Activated CD4-positive, alpha-beta T cell treated with anti-CD3 and anti-CD28 coated beads, Interleukin-2, amount 10 ng/mL, durations not matched to agents 7 days and 5 days (primary cell): ENCODE measurements around the gene DLAT. TPM values are rescaled to one million over a fixed set of nuclear protein-coding genes. Genes with fewer than 3 reads are reported as not detected.
"Not testable (repeated sequence)": the region's sequence is repeated elsewhere in the genome, so short reads cannot be mapped to it uniquely, and the experiment has no call there.

Source experiments
- CTCF ChIA-PET: fragments of 350-600 bp; sonication (Branson Sonifier 250); formaldehyde crosslinking; loops from one replicate; lab custom pipeline; 2021; ENCODE audit warnings: antibody characterized with exemption; lab: Charles Lee
- POLR2A ChIA-PET: fragments of 350-600 bp; sonication (Branson Sonifier 250); formaldehyde crosslinking; loops from one replicate; lab custom pipeline; 2021; ENCODE audit warnings: antibody characterized with exemption; lab: Charles Lee
- DNase-seq: peaks from one replicate; pipeline ENCODE4 v3.0.0-alpha.2; 2020
- H3K27ac Mint-ChIP-seq: one replicate; pipeline ENCODE4 v1.8.0; 2021; ENCODE audit warnings: mild to moderate bottlenecking, moderate library complexity, mixed read lengths
- H3K27me3 Mint-ChIP-seq: one replicate; pipeline ENCODE4 v1.8.0; 2021; ENCODE audit warnings: mixed read lengths
- H3K36me3 Mint-ChIP-seq: one replicate; pipeline ENCODE4 v1.8.0; 2021; ENCODE audit warnings: low read depth, mixed read lengths
- H3K4me1 Mint-ChIP-seq: one replicate; pipeline ENCODE4 v1.8.0; 2021; ENCODE audit warnings: mixed read lengths
- H3K4me3 Mint-ChIP-seq: one replicate; pipeline ENCODE4 v1.8.0; 2021; ENCODE audit warnings: mild to moderate bottlenecking, moderate library complexity, mixed read lengths
- H3K9me3 Mint-ChIP-seq: one replicate; pipeline ENCODE4 v1.8.0; 2021; ENCODE audit warnings: mixed read lengths
- total RNA-seq, 2 experiments: library from RNA; stranded (reverse); gene quantifications; one replicate each; pipeline ENCODE4 v1.2.3, GENCODE V29; 2021

DLAT gene
- total RNA-seq, 2 experiments from 2014 or later, result 27.7 to 31.6 TPM

DNA sequence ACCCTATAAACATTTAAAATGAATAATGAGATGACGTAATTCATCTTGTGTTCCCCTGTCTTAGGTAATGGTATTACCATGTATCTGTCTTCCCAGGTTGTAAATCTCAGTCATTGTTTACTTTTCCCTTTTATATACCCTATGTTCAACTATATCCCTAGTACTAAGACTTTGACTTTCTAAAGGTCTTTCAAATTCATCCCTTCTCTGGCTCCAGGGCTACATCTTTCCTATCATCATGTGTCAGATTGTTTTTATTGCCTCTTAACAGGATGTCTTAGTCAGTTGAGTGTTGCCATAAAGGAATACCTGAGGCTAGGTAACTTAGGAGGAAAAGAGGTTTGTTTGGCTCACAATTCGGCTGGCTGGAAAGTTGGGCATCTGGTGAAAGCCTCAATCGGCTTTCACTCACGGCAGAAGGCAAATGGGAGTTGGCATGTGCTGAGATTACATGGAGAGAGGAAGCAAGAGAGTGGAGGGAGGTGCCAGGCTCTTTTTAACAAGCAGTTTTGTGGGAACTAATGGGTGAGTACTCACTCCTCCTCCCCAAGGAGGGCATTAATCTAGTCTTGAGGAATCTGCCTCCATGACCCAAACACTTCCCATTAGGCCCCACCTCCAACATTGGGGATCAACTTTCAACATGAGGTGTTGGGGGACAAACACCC, 11.6 kb upstream of the DLAT start:
- Mint-ChIP-seq H3K27ac (no peak overlapping the region), H3K4me1 (no peaks in the 10 kb centered on the region), H3K36me3 (no peaks in the 10 kb centered on the region), H3K4me3 (no peak overlapping the region), H3K27me3 (peaks cover 18% of the 10 kb centered on the region), H3K9me3 (peaks cover 3% of the 10 kb centered on the region)
- CTCF ChIA-PET, result interaction anchor here (0.6 kb wide), 1 partner anchor 59 kb away, joined by 4 read pairs; no protein-coding TSS in a partner anchor
- POLR2A ChIA-PET, result no interaction called here
- no peak for DNase-seq

DNA sequence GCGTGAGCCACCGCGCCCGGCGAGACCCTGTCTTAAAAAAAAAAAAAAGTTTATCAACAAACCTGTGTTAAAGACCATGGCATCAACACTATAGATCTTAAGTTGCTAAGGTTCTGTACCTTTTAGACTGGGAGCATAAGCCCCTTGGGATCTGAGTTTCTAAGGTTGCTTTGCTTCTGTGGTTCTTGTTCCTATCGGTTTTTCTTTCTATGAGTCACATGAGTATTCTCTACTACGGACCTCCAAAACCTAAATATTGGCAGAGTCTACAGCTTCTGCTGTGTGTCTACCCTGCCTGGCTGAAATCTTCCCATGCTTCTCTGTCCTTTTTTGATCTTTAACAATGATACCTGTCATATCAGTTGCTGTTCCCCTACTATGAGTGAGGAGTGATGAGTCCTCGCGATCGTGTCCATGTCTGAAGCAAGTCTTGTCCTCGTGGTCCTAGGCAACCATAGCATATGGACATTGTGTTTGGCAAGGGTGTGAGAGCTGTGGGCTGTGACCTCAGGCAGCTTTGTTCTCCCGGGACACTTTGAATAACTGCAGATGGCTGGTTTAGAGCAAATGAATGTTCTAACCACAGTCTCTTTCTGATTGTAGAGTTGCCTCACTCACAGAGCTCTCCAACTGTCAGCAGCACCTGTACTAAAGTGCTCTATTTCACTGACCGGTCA, 9.0 kb upstream of the DLAT start:
- no peaks in the 10 kb centered on the region for H3K9me3 Mint-ChIP-seq
- peaks cover 3% of the 10 kb centered on the region for H3K36me3 Mint-ChIP-seq
- no peak for DNase-seq
- no peaks in the 10 kb centered on the region for H3K27me3 Mint-ChIP-seq
- H3K4me3 Mint-ChIP-seq, result no peak overlapping the region
- CTCF ChIA-PET, result interaction anchor here (0.6 to 1.2 kb wide), 5 partner anchors 10 to 252 kb away, joined by 3 to 4 read pairs (median 3); no protein-coding TSS in a partner anchor
- no peaks in the 10 kb centered on the region for H3K4me1 Mint-ChIP-seq
- H3K27ac Mint-ChIP-seq, result no peak overlapping the region
- POLR2A ChIA-PET, result no interaction called here

DNA sequence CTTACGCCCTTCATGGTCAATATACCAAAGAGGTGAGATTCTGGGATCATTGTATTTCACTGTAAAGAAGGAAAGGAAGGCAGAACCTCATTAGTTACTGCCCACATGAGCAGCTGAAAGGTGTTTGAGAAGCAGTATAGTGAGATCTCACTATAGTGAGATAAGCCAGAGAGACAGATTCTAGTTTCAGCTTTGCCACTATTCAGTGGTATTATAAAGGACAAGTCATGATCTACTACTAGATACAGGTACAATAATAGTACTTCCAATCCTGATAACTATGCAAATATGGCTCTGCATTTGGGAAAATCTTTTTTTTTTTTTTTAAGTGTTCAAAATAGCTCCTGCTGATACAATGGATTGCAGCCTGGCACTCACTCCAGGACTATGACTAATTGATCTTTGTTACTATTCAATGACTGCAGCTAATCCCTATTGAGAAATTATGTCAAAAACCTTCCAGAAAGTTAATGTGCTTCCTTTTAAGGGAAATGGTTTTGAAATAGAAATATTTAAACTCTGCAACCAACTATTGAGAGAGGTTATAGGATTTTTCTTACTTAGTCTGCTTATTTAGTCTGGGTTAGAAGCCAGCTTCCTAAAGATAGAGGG, 8.3 kb upstream of the DLAT start:
- Mint-ChIP-seq H3K4me3 (no peak overlapping the region), H3K4me1 (no peaks in the 10 kb centered on the region), H3K36me3 (peaks cover 3% of the 10 kb centered on the region), H3K27ac (no peak overlapping the region), H3K27me3 (no peaks in the 10 kb centered on the region), H3K9me3 (no peaks in the 10 kb centered on the region)
- DNase-seq, result no peak
- POLR2A ChIA-PET, result no interaction called here
- CTCF ChIA-PET, result interaction anchor here (0.7 to 1.2 kb wide), 4 partner anchors 10 to 22 kb away, joined by 3 read pairs; no protein-coding TSS in a partner anchor

DNA sequence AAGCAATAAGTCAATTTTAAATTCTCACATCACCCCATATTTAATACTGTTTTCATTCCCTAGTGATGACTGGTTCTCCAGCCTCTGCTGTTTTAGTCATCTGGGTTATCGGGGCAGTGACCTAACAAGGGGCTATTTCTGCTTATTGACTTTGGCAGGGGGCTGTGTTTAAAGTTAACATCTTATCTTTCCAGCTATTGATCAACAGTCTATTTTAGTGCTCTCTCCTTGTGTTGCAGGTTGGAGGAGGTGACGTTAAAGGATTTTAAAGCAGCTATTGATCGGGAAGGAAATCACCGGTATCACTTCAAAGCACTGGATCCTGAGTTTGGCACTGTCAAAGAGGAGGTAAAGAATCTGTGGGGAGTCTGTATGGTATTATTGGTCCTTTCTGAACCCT, 7.7 kb upstream of the DLAT start:
- H3K27ac Mint-ChIP-seq, result no peak overlapping the region
- DNase-seq, result no peak
- H3K9me3 Mint-ChIP-seq, result no peaks in the 10 kb centered on the region
- POLR2A ChIA-PET, result no interaction called here
- H3K4me3 Mint-ChIP-seq, result no peak overlapping the region
- H3K27me3 Mint-ChIP-seq, result no peaks in the 10 kb centered on the region
- H3K4me1 Mint-ChIP-seq, result peaks cover under 1% of the 10 kb centered on the region
- H3K36me3 Mint-ChIP-seq, result peaks cover 3% of the 10 kb centered on the region
- CTCF ChIA-PET, result no interaction called here

DNA sequence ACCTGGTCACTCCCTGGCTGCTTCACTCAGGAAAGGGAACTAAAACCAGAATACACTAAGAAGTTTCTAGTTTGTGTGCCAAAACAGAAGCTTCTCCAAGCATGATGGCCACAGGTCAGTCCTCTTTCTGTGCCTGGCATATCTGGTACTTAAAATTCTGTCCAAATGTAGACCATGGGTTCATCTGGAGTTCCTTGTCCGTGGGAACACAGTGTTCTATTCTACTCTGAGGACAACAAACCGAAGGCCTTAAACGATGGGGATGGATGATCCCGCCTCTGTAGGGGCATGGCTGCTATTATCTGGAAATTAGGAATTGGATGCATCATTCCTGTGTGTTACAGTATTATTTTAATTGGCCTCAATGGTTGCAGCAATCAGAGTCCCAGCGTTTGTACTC, 6.1 kb upstream of the DLAT start:
- DNase-seq, result no peak
- Mint-ChIP-seq H3K4me1 (peaks cover 9% of the 10 kb centered on the region), H3K36me3 (peaks cover 3% of the 10 kb centered on the region), H3K4me3 (no peak overlapping the region), H3K9me3 (no peaks in the 10 kb centered on the region), H3K27me3 (no peaks in the 10 kb centered on the region), H3K27ac (no peak overlapping the region)
- ChIA-PET POLR2A (no interaction called here), CTCF (interaction anchor here (0.5 to 1.5 kb wide), 2 partner anchors 25 to 452 kb away, joined by 3 to 5 read pairs; no protein-coding TSS in a partner anchor)

DNA sequence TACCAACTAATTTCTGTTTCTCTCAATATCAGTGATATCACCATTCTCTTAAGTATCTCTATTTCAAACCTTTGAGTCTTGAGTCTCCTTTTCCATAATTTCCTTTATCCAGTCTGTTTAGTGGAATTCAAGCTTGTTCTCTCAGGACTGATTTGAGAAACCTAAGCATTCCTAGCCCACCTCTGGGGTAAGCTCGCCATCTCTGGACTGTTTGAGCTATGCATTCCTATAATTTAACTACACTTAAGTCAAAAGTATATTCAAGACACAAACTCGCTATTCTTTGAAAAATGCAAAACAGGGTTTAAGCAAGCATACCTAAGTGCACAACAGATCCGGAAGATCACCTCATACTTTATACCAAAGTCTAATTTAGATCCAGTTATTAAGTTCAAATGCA, 2.1 kb upstream of the DLAT start:
- peaks cover 19% of the 10 kb centered on the region for H3K4me1 Mint-ChIP-seq
- H3K27me3 Mint-ChIP-seq, result no peaks in the 10 kb centered on the region
- DNase-seq, result no peak
- CTCF ChIA-PET, result interaction anchor here (1.0 kb wide), 1 partner anchor 97 kb away, joined by 3 read pairs; no protein-coding TSS in a partner anchor
- no peaks in the 10 kb centered on the region for H3K9me3 Mint-ChIP-seq
- no peak overlapping the region for H3K27ac Mint-ChIP-seq
- POLR2A ChIA-PET, result interaction anchor here (0.6 kb wide), 1 partner anchor 177 kb away, joined by 3 read pairs; no protein-coding TSS in a partner anchor
- H3K4me3 Mint-ChIP-seq, result no peak overlapping the region
- peaks cover 13% of the 10 kb centered on the region for H3K36me3 Mint-ChIP-seq

DNA sequence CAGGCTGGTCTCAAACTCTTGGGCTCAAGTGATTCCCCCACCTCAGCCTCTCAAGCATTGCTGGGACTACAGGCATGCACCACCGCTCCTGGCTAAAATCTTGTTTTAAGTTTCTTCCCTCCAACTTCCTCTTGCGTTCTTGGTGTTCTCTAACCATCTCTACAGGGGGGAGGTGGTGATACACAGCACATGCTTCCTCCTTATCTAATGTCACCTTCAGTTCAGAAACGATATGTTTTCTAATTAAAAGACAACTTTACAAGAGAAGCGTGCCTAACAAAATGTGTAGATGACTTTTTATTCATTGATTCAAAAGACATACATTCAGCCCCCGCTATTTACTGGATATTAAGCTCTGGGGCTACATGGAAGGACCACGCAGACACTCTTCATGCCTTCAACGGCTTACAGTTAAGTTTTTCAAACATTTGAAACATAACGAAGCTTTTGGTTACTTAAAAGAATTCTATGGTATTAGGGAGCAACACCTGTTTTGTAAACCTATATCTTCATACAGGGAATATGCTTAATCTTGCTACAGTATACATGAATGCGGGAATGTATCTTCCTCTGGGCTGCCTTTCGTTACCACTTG, 933 bp upstream of the DLAT start:
- Mint-ChIP-seq H3K27me3 (no peaks in the 10 kb centered on the region), H3K9me3 (no peaks in the 10 kb centered on the region), H3K36me3 (peaks cover 22% of the 10 kb centered on the region), H3K27ac (peak overlapping the region; percentile 99), H3K4me3 (peak overlapping the region; percentile 100), H3K4me1 (peaks cover 23% of the 10 kb centered on the region)
- ChIA-PET POLR2A (no interaction called here), CTCF (interaction anchor here (0.6 to 1.8 kb wide), 2 partner anchors 15 to 159 kb away, joined by 4 to 6 read pairs; no protein-coding TSS in a partner anchor)
- peak; percentile 12 for DNase-seq

DNA sequence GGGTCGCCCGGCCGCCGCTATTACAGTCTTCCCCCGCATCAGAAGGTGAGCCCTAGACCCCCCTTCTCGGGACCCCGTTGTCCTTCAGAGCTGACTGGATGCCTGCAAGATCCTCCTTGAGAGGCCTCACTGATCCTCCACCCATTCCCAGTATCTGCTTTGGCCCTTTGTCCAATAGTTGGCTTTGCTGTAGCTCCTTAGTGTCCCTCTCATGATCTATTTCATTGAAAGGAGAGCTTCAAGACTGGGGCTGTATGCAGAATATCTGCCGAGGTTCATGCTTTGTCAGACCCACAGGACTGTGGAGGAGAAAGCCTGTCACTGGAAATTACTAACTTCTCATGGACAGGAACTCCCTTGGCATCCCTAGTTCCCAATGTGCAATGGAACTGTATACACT, 499 bp downstream of the DLAT start:
- Mint-ChIP-seq H3K4me3 (peak overlapping the region; percentile 100), H3K27me3 (no peaks in the 10 kb centered on the region), H3K9me3 (no peaks in the 10 kb centered on the region), H3K4me1 (peaks cover 28% of the 10 kb centered on the region), H3K27ac (peak overlapping the region; percentile 99), H3K36me3 (peaks cover 35% of the 10 kb centered on the region)
- CTCF ChIA-PET, result interaction anchor here (1.8 kb wide), 1 partner anchor 14 kb away, joined by 4 read pairs; no protein-coding TSS in a partner anchor
- POLR2A ChIA-PET, result no interaction called here
- no peak for DNase-seq

DNA sequence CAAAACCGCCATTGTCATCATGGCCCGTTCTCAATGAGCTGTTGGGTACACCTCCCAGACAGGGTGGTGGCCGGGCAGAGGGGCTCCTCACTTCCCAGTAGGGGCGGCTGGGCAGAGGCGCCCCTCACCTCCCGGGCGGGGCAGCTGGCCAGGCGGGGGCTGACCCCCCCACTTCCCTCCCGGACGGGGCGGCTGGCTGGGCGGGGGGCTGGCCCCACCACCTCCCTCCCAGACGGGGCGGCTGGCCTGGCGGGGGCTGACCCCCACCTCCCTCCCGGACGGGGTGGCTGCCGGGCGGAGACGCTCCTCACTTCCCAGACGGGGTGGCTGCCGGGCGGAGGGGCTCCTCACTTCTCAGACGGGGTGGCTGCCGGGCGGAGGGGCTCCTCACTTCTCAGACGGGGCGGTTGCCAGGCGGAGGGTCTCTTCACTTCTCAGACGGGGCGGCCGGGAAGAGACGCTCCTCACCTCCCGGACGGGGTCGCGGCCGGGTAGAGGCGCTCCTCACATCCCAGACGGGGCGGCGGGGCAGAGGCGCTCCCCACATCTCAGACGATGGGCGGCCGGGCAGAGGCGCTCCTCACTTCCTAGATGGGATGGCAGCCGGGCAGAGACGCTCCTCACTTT, 1.7 kb downstream of the DLAT start:
- CTCF ChIA-PET, H3K9me3 Mint-ChIP-seq, POLR2A ChIA-PET, H3K4me3 Mint-ChIP-seq, H3K27ac Mint-ChIP-seq, DNase-seq, H3K27me3 Mint-ChIP-seq: not testable (repeated sequence)
- Mint-ChIP-seq H3K36me3 (peaks cover 36% of the 10 kb centered on the region), H3K4me1 (peaks cover 28% of the 10 kb centered on the region)

DNA sequence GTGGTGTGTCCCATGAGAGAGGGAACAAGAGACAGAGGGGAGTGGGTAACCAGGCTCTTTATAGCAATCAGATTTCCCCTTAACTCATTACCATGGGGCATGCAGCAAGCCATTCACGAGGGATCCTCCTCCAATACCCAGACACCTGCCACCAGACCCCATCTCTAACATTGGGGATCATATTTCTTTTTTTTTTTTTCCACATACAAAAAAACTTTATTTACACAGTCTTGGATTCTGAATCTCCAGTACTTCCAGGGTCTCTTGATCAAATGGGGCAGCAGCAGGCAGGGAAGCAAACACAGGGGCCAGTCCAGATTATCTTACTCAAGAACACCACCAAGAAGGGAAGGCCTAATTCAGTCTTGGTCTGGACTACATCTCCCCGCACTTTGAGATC, 4.3 kb downstream of the DLAT start:
- Mint-ChIP-seq H3K36me3 (peaks cover 49% of the 10 kb centered on the region), H3K27ac (no peak overlapping the region), H3K9me3 (no peaks in the 10 kb centered on the region), H3K4me1 (peaks cover 17% of the 10 kb centered on the region), H3K4me3 (no peak overlapping the region), H3K27me3 (no peaks in the 10 kb centered on the region)
- CTCF ChIA-PET, result no interaction called here
- no peak for DNase-seq
- POLR2A ChIA-PET, result no interaction called here

DNA sequence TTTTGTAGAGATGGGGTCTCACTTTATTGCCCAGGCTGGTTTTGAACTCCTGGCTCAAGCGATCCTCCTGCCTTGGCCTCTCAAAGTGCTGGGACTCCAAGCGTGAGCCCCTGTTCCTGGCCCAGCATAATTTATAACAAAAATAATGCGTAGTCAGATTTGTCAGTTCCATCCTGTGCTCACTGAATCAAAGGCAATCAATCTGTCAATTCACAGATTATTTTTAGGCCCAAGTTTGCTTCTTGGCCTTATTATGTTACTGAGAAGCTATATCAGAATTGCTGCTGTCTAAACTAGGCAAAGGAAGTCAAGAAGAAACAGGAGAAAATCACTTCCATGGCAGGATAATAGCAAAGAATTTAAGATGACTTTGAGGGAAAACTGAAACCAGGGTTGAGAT, 8.7 kb downstream of the DLAT start:
- no peak for DNase-seq
- no peaks in the 10 kb centered on the region for H3K27me3 Mint-ChIP-seq
- H3K27ac Mint-ChIP-seq, result no peak overlapping the region
- peaks cover 41% of the 10 kb centered on the region for H3K36me3 Mint-ChIP-seq
- ChIA-PET POLR2A (no interaction called here), CTCF (interaction anchor here (0.7 to 1.0 kb wide), 2 partner anchors 41 to 82 kb away, joined by 3 read pairs; no protein-coding TSS in a partner anchor)
- H3K4me3 Mint-ChIP-seq, result no peak overlapping the region
- H3K4me1 Mint-ChIP-seq, result peaks cover 7% of the 10 kb centered on the region
- no peaks in the 10 kb centered on the region for H3K9me3 Mint-ChIP-seq

DNA sequence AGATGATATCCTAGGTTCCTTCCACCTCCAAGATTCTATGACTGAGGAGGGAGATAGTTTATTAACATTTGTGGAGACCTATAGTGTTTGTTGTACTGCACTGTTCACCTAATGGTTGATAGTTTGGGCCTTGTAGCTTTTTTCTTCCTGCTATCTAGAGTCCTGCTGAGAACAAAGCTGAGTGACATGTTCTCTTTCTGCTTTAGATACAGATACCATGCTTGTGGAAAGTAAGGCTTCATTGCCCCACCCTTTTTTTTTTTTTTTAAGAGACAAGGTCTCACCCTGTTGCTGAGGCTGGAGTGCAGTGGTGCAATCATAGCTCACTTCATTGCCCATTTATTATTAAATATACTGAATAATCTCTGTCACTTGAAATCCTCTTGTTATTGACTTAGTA, 12.3 kb downstream of the DLAT start:
- ChIA-PET CTCF (no interaction called here), POLR2A (no interaction called here)
- peaks cover 11% of the 10 kb centered on the region for H3K4me1 Mint-ChIP-seq
- H3K27ac Mint-ChIP-seq, result no peak overlapping the region
- H3K4me3 Mint-ChIP-seq, result no peak overlapping the region
- peaks cover 46% of the 10 kb centered on the region for H3K36me3 Mint-ChIP-seq
- DNase-seq, result no peak
- no peaks in the 10 kb centered on the region for H3K9me3 Mint-ChIP-seq
- no peaks in the 10 kb centered on the region for H3K27me3 Mint-ChIP-seq
